Loucy (cell line): ENCODE measurements around the gene MAP4K5.

Experiments
- H2AFZ ChIP-seq: fragments of 200-600 bp; sonication (generic); 2 replicates; pipeline ENCODE4 v1.6.0; 2016; ENCODE audit warnings: antibody characterized with exemption, mild to moderate bottlenecking, low read length, moderate library complexity
- H3F3A ChIP-seq: fragments of 200-600 bp; 2 replicates; pipeline ENCODE4 v1.6.0; 2016; ENCODE audit warnings: antibody characterized with exemption, low read depth, mild to moderate bottlenecking
- H3K27me3 ChIP-seq: fragments of 200-600 bp; sonication (generic); 2 replicates; pipeline ENCODE4 v1.6.1; 2014; ENCODE audit warnings: low read length, mild to moderate bottlenecking; ENCODE audit not compliant: insufficient read depth, poor library complexity, severe bottlenecking
- H3K36me3 ChIP-seq: fragments of 200-600 bp; sonication (generic); 2 replicates; pipeline ENCODE4 v1.6.1; 2016; ENCODE audit warnings: low read length; ENCODE audit not compliant: insufficient read depth
- H3K4me1 ChIP-seq: fragments of 200-600 bp; sonication (generic); 2 replicates; pipeline ENCODE4 v1.5.1; 2014; ENCODE audit warnings: low read length, mild to moderate bottlenecking; ENCODE audit not compliant: insufficient read depth, poor library complexity, severe bottlenecking
- H3K4me2 ChIP-seq: fragments of 200-600 bp; sonication (generic); 2 replicates; pipeline ENCODE4 v1.6.0; 2014; ENCODE audit warnings: antibody characterized with exemption, low read length, low read depth, mild to moderate bottlenecking; ENCODE audit not compliant: poor library complexity, severe bottlenecking
- H3K4me3 ChIP-seq: fragments of 200-600 bp; sonication (generic); 2 replicates; pipeline ENCODE4 v1.5.1; 2014; ENCODE audit warnings: low read length, mild to moderate bottlenecking, mixed read lengths; ENCODE audit not compliant: poor library complexity, severe bottlenecking
- H3K79me2 ChIP-seq: fragments of 200-600 bp; sonication (generic); 2 replicates; pipeline ENCODE4 v1.6.1; 2014; ENCODE audit warnings: low read length; ENCODE audit not compliant: insufficient read depth
- H3K9ac ChIP-seq: fragments of 200-600 bp; sonication (generic); 2 replicates; pipeline ENCODE4 v1.6.0; 2014; ENCODE audit warnings: mild to moderate bottlenecking, low read depth, low read length, moderate library complexity; ENCODE audit not compliant: poor library complexity, severe bottlenecking
- H3K9me2 ChIP-seq: fragments of 200-600 bp; sonication (generic); replicated peaks from 2 replicates; pipeline ENCODE4 v1.6.1; 2016; ENCODE audit warnings: low read depth, low read length, mixed read lengths
- H3K9me3 ChIP-seq: fragments of 200-600 bp; sonication (generic); 2 replicates; pipeline ENCODE4 v1.6.1; 2014; ENCODE audit warnings: mild to moderate bottlenecking, antibody characterized with exemption, low read length, low read depth; ENCODE audit not compliant: insufficient read depth
- H4K20me1 ChIP-seq: fragments of 200-600 bp; sonication (generic); 2 replicates; pipeline ENCODE4 v1.6.0; 2014; ENCODE audit warnings: antibody characterized with exemption, low read length, mild to moderate bottlenecking; ENCODE audit not compliant: insufficient read depth, poor library complexity, severe bottlenecking
- EZH2phosphoT487 ChIP-seq: fragments of 200-600 bp; IDR thresholded peaks from 2 replicates; pipeline ENCODE4 v1.6.1; 2018; ENCODE audit warnings: antibody characterized with exemption, mild to moderate bottlenecking, moderate library complexity, borderline replicate concordance
- TF ChIP-seq, protein P1 (sequence below): fragments of 200-600 bp; sonication (generic); conservative IDR thresholded peaks from 2 replicates; pipeline ENCODE4 v1.5.1; 2014; ENCODE audit warnings: mild to moderate bottlenecking, antibody characterized with exemption, low read length

MAP4K5 gene

DNA sequence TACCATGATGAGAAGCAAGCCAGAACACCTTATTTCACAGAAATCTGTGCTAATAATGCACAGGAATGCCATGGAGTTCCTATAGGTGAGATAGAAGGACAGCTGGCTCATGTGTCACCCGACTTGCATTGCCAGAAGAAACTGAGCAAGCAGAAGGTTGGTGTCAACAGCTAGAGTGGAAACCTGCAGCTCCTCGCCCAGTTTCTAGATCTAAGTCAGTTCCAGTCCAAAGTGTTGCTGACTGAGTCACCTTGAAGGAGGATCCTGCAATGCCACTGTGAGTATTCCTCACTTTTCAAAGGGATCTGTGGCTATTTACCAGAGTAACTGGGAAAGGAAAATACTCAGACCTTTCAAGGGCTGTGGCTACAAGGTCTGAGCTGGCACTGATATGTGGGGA lies 152.8 kb downstream of the MAP4K5 start:
- Histone ChIP-seq H3K4me3 (no peak overlapping the region), H3K4me2 (no peak overlapping the region), H3K79me2 (no peaks in the 10 kb centered on the region), H3K36me3 (no peaks in the 10 kb centered on the region), H3K27me3 (no peaks in the 10 kb centered on the region), H2AFZ (no peak overlapping the region), H3K4me1 (no peaks in the 10 kb centered on the region), H3F3A (no peaks in the 10 kb centered on the region), H4K20me1 (no peaks in the 10 kb centered on the region), H3K9ac (no peak overlapping the region), H3K9me3 (no peaks in the 10 kb centered on the region), H3K9me2 (no peaks in the 10 kb centered on the region)
- TF ChIP-seq EZH2phosphoT487: no peak
- TF ChIP-seq, protein P1, sequence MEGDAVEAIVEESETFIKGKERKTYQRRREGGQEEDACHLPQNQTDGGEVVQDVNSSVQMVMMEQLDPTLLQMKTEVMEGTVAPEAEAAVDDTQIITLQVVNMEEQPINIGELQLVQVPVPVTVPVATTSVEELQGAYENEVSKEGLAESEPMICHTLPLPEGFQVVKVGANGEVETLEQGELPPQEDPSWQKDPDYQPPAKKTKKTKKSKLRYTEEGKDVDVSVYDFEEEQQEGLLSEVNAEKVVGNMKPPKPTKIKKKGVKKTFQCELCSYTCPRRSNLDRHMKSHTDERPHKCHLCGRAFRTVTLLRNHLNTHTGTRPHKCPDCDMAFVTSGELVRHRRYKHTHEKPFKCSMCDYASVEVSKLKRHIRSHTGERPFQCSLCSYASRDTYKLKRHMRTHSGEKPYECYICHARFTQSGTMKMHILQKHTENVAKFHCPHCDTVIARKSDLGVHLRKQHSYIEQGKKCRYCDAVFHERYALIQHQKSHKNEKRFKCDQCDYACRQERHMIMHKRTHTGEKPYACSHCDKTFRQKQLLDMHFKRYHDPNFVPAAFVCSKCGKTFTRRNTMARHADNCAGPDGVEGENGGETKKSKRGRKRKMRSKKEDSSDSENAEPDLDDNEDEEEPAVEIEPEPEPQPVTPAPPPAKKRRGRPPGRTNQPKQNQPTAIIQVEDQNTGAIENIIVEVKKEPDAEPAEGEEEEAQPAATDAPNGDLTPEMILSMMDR: no peak

DNA sequence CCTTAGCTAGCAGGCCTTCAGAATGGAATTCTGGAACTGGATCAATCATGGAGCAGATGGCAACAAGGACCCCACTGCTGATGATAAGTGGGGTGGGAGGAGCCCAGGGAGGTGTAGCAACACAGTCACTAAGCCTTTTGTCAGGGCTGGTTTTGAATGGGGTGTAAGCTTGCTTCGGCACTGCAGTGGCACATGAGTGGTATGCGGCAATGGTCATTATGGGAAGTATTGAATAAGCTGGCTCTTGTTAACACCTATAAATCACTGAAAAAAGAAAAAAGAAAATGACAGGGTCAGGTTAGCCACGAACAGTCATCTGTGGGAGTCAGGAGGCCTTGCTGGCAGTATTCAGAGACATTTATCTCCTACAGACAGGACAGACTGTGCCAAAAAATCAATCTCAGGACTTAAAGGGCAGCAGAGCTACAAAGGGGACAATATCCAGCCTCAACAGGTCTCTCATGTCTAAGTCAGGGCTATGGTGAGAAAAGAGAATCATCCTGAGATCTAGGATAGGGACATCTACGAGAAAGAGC lies 154.8 kb downstream of the MAP4K5 start:
- H3K9me3 ChIP-seq: no peaks in the 10 kb centered on the region
- H3K4me2 ChIP-seq: no peak overlapping the region
- H3K27me3 ChIP-seq: no peaks in the 10 kb centered on the region
- H3K4me3 ChIP-seq: no peak overlapping the region
- no peaks in the 10 kb centered on the region for H3K4me1 ChIP-seq
- no peak overlapping the region for H3K9ac ChIP-seq
- H3K36me3 ChIP-seq: no peaks in the 10 kb centered on the region
- no peaks in the 10 kb centered on the region for H3K79me2 ChIP-seq
- no peaks in the 10 kb centered on the region for H3F3A ChIP-seq
- no peak for TF ChIP-seq EZH2phosphoT487
- TF ChIP-seq, protein P1: no peak
- H2AFZ ChIP-seq: no peak overlapping the region
- H4K20me1 ChIP-seq: no peaks in the 10 kb centered on the region
- H3K9me2 ChIP-seq: no peaks in the 10 kb centered on the region

DNA sequence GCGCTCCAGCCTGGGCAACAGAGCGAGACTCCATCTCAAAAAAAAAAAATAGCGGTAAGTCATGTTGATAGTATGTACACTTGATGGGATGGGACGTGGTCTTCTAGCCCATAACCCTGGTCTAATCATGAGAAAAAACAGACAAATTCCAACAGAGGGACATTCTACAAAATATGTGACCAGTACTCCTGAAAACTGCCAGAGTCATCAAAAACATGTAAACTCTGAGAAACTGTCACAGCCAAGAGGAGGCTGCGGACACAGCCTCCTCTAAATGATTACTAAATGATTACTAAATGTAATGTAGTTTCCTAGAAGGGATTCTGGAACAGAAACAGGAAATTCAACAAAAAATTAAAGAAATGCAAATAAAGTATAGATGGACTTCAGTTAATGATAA lies 156.6 kb downstream of the MAP4K5 start:
- Histone ChIP-seq H3K4me3 (no peak overlapping the region), H2AFZ (no peak overlapping the region), H4K20me1 (no peaks in the 10 kb centered on the region), H3K4me1 (no peaks in the 10 kb centered on the region), H3K9ac (no peak overlapping the region), H3K79me2 (no peaks in the 10 kb centered on the region), H3K4me2 (no peak overlapping the region), H3K9me2 (no peaks in the 10 kb centered on the region), H3K27me3 (no peaks in the 10 kb centered on the region), H3K36me3 (no peaks in the 10 kb centered on the region), H3K9me3 (no peaks in the 10 kb centered on the region), H3F3A (no peaks in the 10 kb centered on the region)
- TF ChIP-seq, protein P1: no peak
- no peak for TF ChIP-seq EZH2phosphoT487
